Esophagus squamous epithelium (tissue), 4 donors: ENCODE data around the gene VIPR2.

Experiments
- POLR2A ChIP-seq, 4 donors: fragments of 450-650 bp; IDR thresholded peaks; one replicate each; pipeline ENCODE4 v1.6.1; 2017; ENCODE audit warnings: antibody characterized with exemption in 4 of 4, mild to moderate bottlenecking in 4 of 4, moderate library complexity in 3 of 4
- TF ChIP-seq, protein P1 (sequence below), 6 experiments: fragments of 450-650 bp in 4 of 6; fragments of 200-600 bp in 2 of 6; sonication (generic) in 2 of 6; IDR thresholded peaks; one replicate each; pipeline ENCODE4 v1.5.1; 2016 to 2019; ENCODE audit warnings: antibody characterized with exemption in 6 of 6, mild to moderate bottlenecking in 4 of 6, moderate library complexity in 4 of 6

DNA sequence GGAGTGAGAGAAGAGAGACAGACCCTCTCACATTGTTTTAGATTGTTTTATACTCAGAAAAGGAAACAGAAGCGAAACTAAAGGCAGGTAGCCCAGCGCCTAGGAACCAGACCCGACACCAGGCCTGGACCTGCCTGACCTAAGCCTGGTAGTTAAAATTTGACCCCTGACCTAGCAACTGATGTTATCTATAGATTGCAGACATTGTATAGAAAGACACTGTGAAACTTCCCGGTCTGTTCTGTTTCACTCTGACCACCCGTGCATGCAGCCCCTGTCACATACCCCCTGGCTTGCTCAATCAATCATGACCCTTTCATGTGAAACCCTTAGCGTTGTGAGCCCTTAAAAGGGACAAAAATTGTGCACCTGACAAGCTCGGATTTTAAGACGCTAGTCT is 31.6 kb downstream of the VIPR2 start:
- TF ChIP-seq, protein P1, sequence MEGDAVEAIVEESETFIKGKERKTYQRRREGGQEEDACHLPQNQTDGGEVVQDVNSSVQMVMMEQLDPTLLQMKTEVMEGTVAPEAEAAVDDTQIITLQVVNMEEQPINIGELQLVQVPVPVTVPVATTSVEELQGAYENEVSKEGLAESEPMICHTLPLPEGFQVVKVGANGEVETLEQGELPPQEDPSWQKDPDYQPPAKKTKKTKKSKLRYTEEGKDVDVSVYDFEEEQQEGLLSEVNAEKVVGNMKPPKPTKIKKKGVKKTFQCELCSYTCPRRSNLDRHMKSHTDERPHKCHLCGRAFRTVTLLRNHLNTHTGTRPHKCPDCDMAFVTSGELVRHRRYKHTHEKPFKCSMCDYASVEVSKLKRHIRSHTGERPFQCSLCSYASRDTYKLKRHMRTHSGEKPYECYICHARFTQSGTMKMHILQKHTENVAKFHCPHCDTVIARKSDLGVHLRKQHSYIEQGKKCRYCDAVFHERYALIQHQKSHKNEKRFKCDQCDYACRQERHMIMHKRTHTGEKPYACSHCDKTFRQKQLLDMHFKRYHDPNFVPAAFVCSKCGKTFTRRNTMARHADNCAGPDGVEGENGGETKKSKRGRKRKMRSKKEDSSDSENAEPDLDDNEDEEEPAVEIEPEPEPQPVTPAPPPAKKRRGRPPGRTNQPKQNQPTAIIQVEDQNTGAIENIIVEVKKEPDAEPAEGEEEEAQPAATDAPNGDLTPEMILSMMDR (IDR thresholded peaks at IDR 0.05), result no peak
- no peak for TF ChIP-seq POLR2A (IDR thresholded peaks at IDR 0.05)
